Sigmoid colon (tissue), 7 donors: ENCODE results near the gene TBC1D10A. TPM values are rescaled to one million over a fixed set of nuclear protein-coding genes. Genes with fewer than 3 reads are reported as not detected.

Experiments
- DNase-seq: peaks from one replicate; pipeline ENCODE4 v3.0.0-alpha.2; 2019
- H3K27ac ChIP-seq, 4 donors: fragments of 200-600 bp; sonication (generic); one replicate each; pipeline ENCODE4 v1.5.1; 2016 to 2019; ENCODE audit warnings: mild to moderate bottlenecking in 1 of 4
- H3K27me3 ChIP-seq, 3 donors: fragments of 200-600 bp; sonication (generic); one replicate each; pipeline ENCODE4 v1.5.1; 2019; ENCODE audit warnings: mild to moderate bottlenecking in 1 of 3
- H3K36me3 ChIP-seq, 4 donors: fragments of 200-600 bp; sonication (generic); one replicate each; pipeline ENCODE4 v1.5.1; 2016 to 2019
- H3K4me1 ChIP-seq, 4 donors: fragments of 200-600 bp; sonication (generic); one replicate each; pipeline ENCODE4 v1.5.1; 2017 to 2019
- H3K4me3 ChIP-seq, 4 donors: fragments of 200-600 bp; sonication (generic); one replicate each; pipeline ENCODE4 v1.5.1; 2017 to 2019; ENCODE audit warnings: mild to moderate bottlenecking in 2 of 4, moderate library complexity in 1 of 4
- H3K9me3 ChIP-seq, 4 donors: fragments of 200-600 bp in 3 of 4; sonication (generic) in 3 of 4; one replicate each; pipeline versions ENCODE4 v1.5.1 to v1.6.1; 2013 to 2019
- EP300 ChIP-seq, 4 donors: sonication (generic); formaldehyde crosslinking; IDR thresholded peaks; one replicate each; pipeline ENCODE4 v1.6.1; 2017; ENCODE audit warnings: antibody characterized with exemption in 4 of 4
- POLR2A ChIP-seq, 2 donors: fragments of 450-650 bp; IDR thresholded peaks; one replicate each; pipeline ENCODE4 v1.6.1; 2016; ENCODE audit warnings: antibody characterized with exemption in 2 of 2, mild to moderate bottlenecking in 2 of 2, moderate library complexity in 2 of 2
- POLR2AphosphoS5 ChIP-seq, 4 donors: sonication (generic); formaldehyde crosslinking; IDR thresholded peaks; one replicate each; pipeline ENCODE4 v1.6.1; 2017; ENCODE audit warnings: antibody characterized with exemption in 4 of 4
- WGBS, 2 donors: extraction: QIAGEN DNeasy Blood & Tissue Kit; methylation state at CpG; one replicate each; pipeline ENCODE4 v1.1.7; 2013; 5-methylcytosine and 5-hydroxymethylcytosine counted together
- intact Hi-C: fragments of 100-400 bp; cut with DNase I; formaldehyde crosslinking; loops from one replicate; pipeline ENCODE4 v1.15.1; 2023
- polyA plus RNA-seq, 3 donors: library from polyadenylated mRNA; stranded (reverse); fragments of 200-250 nt; gene quantifications; one replicate each; pipeline ENCODE4 v1.2.3, GENCODE V29; 2013
- total RNA-seq, 4 donors: library from RNA; depleted of rRNA; stranded (reverse); fragments of >200 nt; gene quantifications; one replicate each; pipeline ENCODE4 v1.1.0, GENCODE V29; 2016
- TF ChIP-seq, protein P1 (sequence below), 4 experiments: fragments of 450-650 bp in 3 of 4; fragments of 200-600 bp in 1 of 4; IDR thresholded peaks; one replicate each; pipeline ENCODE4 v1.5.1; 2016 to 2019; ENCODE audit warnings: antibody characterized with exemption in 4 of 4, mild to moderate bottlenecking in 3 of 4, moderate library complexity in 2 of 4
- donor health status: healthy with polysubstance abuse.
- donor health status: Bipolar disorder and iron deficiency.
- donor health status: healthy.

The TBC1D10A gene
- total and polyA plus RNA-seq, 7 donors, result 12.5 to 35.4 (median 29.1) TPM

DNA sequence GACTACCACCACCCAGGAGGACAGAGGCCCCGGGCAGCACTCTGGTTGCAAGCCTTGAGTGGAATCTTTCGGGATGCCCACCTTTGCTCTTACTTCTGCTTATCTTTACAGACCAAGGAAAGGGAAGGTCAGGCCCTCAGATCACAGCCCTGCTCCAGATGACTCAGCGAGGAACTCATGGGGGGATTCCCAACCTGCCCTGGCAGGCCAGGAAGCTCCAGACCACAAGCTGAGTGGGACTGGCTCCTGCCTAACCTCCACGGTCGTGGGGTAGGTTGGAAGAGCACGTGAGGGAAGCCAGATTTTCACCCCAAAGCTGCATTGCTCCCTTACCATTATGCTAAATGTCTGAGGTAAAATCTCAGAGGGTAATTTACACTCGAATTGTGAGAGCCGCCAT lies 11.8 kb downstream of the TBC1D10A start:
- intact Hi-C loops, result no loop called here
- 63 to 88% methylated on average over 8 of the region's 8 CpGs for WGBS, 2 donors
- Histone ChIP-seq H3K4me3 (no peak overlapping the region), H3K9me3 (no peaks in the 10 kb centered on the region), H3K27ac (peak overlapping the region; percentile 1 to 51 (median 34)), H3K4me1 (peaks cover 0 to 90% (median 82%) of the 10 kb centered on the region in 4 donors), H3K27me3 (no peaks in the 10 kb centered on the region), H3K36me3 (peaks cover 0 to 4% (median under 1%) of the 10 kb centered on the region in 4 donors)
- TF ChIP-seq POLR2A (IDR thresholded peaks at IDR 0.05), result no peak
- DNase-seq, result no peak

DNA sequence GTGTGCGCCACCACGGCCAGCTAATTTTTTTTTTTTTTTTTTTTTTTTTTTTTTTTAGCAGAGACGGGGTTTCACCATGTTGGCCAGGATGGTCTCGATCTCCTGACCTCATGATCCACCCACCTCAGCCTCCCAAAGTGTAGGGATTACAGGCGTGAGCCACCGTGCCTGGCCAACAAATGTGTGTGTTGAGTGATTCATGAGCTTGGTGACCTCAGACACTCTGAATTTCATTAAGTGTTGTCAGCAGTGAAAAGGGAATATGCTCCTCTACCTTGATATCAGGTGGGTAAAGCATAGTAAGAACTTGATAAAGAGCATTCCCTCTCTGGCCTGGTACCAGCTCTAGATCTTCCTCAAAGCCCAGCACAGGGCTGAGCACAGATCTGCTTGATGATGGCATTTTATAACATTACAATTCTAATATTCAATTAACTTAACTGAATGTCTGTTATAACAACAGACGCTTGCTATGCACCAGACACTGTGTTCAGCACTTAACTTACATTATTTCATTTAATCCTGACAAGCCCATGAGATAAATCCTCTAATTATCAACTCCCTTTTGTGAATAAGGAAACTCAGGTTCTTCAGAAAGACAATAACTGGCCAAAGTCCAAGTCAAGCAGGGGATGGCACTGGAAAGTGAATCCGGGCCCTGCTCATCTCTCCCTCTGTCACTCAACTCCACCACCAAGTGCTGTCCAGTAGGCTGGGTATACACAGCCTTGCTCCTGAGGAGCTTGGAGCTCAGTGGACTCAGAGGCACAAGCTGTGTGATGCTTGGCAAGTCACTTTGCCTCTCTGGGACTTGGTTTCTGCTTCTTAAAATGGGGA lies 13.0 kb downstream of the TBC1D10A start:
- Histone ChIP-seq H3K36me3 (peaks cover 0 to 4% (median 0%) of the 10 kb centered on the region in 4 donors), H3K27me3 (no peaks in the 10 kb centered on the region), H3K27ac (peak overlapping the region; percentile 19 to 51 (median 34)), H3K4me1 (peaks cover 0 to 94% (median 86%) of the 10 kb centered on the region in 4 donors), H3K4me3 (no peak overlapping the region), H3K9me3 (no peaks in the 10 kb centered on the region)
- intact Hi-C loops, result no loop called here
- 75 to 85% methylated on average over 7 to 8 of the region's 8 CpGs for WGBS, 2 donors
- DNase-seq, result no peak
- no peak for TF ChIP-seq POLR2AphosphoS5 (IDR thresholded peaks at IDR 0.05)
- TF ChIP-seq POLR2A (IDR thresholded peaks at IDR 0.05), result no peak
- TF ChIP-seq, protein P1, sequence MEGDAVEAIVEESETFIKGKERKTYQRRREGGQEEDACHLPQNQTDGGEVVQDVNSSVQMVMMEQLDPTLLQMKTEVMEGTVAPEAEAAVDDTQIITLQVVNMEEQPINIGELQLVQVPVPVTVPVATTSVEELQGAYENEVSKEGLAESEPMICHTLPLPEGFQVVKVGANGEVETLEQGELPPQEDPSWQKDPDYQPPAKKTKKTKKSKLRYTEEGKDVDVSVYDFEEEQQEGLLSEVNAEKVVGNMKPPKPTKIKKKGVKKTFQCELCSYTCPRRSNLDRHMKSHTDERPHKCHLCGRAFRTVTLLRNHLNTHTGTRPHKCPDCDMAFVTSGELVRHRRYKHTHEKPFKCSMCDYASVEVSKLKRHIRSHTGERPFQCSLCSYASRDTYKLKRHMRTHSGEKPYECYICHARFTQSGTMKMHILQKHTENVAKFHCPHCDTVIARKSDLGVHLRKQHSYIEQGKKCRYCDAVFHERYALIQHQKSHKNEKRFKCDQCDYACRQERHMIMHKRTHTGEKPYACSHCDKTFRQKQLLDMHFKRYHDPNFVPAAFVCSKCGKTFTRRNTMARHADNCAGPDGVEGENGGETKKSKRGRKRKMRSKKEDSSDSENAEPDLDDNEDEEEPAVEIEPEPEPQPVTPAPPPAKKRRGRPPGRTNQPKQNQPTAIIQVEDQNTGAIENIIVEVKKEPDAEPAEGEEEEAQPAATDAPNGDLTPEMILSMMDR (IDR thresholded peaks at IDR 0.05), result no peak
- no peak for TF ChIP-seq EP300 (IDR thresholded peaks at IDR 0.05)

DNA sequence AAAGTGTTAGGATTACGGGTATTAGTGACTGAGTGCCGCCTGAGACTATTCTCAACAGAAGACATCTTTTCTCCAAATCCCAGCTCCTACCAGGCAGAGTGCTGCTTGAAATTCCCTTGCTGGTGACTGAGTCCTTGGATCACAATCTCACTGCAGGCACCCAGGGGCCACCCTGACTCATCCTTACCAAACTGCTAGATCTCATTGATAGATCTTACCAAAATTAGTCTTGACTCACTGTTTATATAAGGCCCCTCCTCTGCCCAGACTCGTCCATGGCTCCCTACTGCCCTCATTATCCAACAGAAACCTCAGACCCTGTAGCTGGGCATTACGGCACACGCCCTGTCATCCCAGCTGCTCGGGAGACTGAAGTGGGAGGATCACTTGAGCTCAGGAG lies 14.7 kb downstream of the TBC1D10A start:
- Histone ChIP-seq H3K27me3 (no peaks in the 10 kb centered on the region), H3K4me3 (no peak overlapping the region), H3K4me1 (peaks cover 0 to 97% (median 90%) of the 10 kb centered on the region in 4 donors), H3K36me3 (peaks cover 0 to 4% (median 0%) of the 10 kb centered on the region in 4 donors), H3K27ac (peak overlapping the region; percentile 82 to 89 (median 88)), H3K9me3 (no peaks in the 10 kb centered on the region)
- 56 to 78% methylated on average over 6 of the region's 6 CpGs for WGBS, 2 donors
- DNase-seq, result no peak
- TF ChIP-seq POLR2AphosphoS5 (IDR thresholded peaks at IDR 0.05), result no peak
- TF ChIP-seq, protein P1 (IDR thresholded peaks at IDR 0.05), result no peak
- intact Hi-C loops, result no loop called here

DNA sequence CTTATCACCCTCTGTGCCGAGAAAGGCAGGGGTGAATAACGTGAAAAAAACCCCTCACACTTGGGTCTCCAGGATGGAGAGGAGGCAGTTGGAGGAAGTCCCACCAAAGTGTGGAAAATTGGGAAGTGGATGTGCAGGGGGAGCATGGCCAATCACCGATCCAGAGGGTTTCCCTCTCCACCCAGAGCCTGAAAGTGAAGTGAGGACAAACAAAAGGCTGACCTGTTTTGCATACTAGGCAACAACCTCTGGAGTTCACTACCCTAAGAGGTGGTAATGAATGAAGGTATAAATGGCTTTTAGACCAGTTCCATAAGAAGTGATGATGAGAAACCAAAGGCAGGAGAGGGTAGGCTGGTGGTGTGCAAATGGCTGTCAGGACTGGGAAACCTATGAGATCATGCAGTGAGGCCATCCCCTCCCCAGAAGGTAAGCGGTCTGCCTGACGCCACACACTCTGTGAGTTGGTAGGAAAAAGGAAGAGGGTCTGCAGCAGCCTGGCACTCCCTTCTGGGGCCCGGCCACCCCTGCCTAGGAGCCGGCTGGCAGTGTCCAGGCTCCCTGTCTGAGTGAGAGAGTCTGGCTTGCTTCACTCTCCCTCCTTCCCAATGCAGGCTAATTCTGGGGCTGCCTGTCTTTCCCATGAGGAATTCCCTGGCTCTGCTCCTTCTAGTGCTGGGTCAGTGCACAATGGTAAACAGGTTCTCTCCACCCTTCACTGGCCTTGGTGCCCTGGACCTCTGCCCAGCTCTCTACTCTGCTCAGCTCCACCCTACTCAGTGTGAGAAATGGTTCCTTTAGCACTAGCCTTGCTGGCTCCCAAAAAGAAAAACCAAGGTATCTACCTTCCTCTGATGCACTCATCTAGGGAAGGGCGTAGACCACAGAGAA lies 15.6 kb downstream of the TBC1D10A start:
- intact Hi-C loops, result loop anchor here (2.0 kb wide), 1 partner anchor 20 kb away; no protein-coding TSS in a partner anchor
- no peaks in the 10 kb centered on the region for H3K9me3 ChIP-seq

More for the DNA sequence above, 15.6 kb downstream of the TBC1D10A start:
- Histone ChIP-seq H3K4me1 (peaks cover 0 to 97% (median 91%) of the 10 kb centered on the region in 4 donors), H3K27ac (peak overlapping the region; percentile 82 to 89 (median 88)), H3K27me3 (no peaks in the 10 kb centered on the region), H3K4me3 (peak overlapping the region in 2 of 4 donors; percentile 9 to 19), H3K36me3 (peaks cover 0 to 4% (median 0%) of the 10 kb centered on the region in 4 donors)
- DNase-seq, result peak; percentile 94
- TF ChIP-seq POLR2A (IDR thresholded peaks at IDR 0.05) (peak in 1 of 2 donors; percentile 22), EP300 (IDR thresholded peaks at IDR 0.05) (peak in 2 of 4 donors; percentile 34 to 43), POLR2AphosphoS5 (IDR thresholded peaks at IDR 0.05) (peak; percentile 68 to 87 (median 82))
- TF ChIP-seq, protein P1 (IDR thresholded peaks at IDR 0.05), result no peak
- WGBS, 2 donors, result 38 to 60% methylated on average over 8 of the region's 8 CpGs
